IMR-90 (cell line): ENCODE data around the gene HOXD9. TPM values are rescaled to one million over a fixed set of nuclear protein-coding genes. Genes with fewer than 3 reads are reported as not detected.

ENCODE experiments used
- ATAC-seq: fragments of 200-7000 bp; cut with Tn5 transposase; 2 replicates; pipeline ENCODE4 v1.9.1; 2020; ENCODE audit warnings: low read depth, mild to moderate bottlenecking, moderate library complexity
- BruUV-seq: library from RNA; stranded (reverse); fragments of 400-500 nt; replicated peaks from 2 replicates; lab custom pipeline; 2021; lab: Mats Ljungman, UMichigan
- CTCF ChIA-PET: fragments of 300-600 bp; formaldehyde crosslinking; extraction: SDS; loops from one replicate; lab custom pipeline; 2021; ENCODE audit warnings: antibody characterized with exemption; lab: Yijun Ruan, JAX
- POLR2A ChIA-PET: fragments of 300-600 bp; sonication (Branson Sonifier 250); formaldehyde crosslinking; loops from one replicate; lab custom pipeline; 2022; ENCODE audit warnings: antibody characterized with exemption; ENCODE audit not compliant: unreplicated experiment; lab: Charles Lee
- DNase-seq: peaks from one replicate; pipeline ENCODE4 v3.0.0; 2013
- H2AFZ ChIP-seq: replicated peaks from 2 replicates; pipeline ENCODE3; 2013; ENCODE audit warnings: low read length, mild to moderate bottlenecking; ENCODE audit not compliant: poor library complexity
- H2AK5ac ChIP-seq: 2 replicates; pipeline ENCODE4 v1.6.1; 2013; ENCODE audit warnings: low read depth, low read length, inconsistent platforms
- H2AK9ac ChIP-seq: replicated peaks from 2 replicates; pipeline ENCODE3; 2013; ENCODE audit warnings: mild to moderate bottlenecking, low read depth, low read length, moderate library complexity; ENCODE audit not compliant: poor library complexity
- H2BK120ac ChIP-seq: 2 replicates; pipeline ENCODE4 v1.6.1; 2013; ENCODE audit warnings: low read depth, low read length, inconsistent platforms
- H2BK15ac ChIP-seq: 3 replicates; pipeline ENCODE4 v1.6.1; 2013; ENCODE audit warnings: low read depth, low read length, inconsistent platforms
- H2BK20ac ChIP-seq: 2 replicates; pipeline ENCODE4 v1.6.1; 2013; ENCODE audit warnings: low read depth, mild to moderate bottlenecking, inconsistent platforms, low read length, moderate library complexity
- H2BK5ac ChIP-seq: 2 replicates; pipeline ENCODE4 v1.6.1; 2013; ENCODE audit warnings: mild to moderate bottlenecking, low read depth, low read length, inconsistent platforms; ENCODE audit not compliant: poor library complexity, severe bottlenecking
- H3K14ac ChIP-seq: replicated peaks from 2 replicates; pipeline ENCODE4 v1.6.1; 2013; ENCODE audit warnings: low read depth, low read length, inconsistent platforms
- H3K18ac ChIP-seq: 2 replicates; pipeline ENCODE4 v1.6.1; 2013; ENCODE audit warnings: low read depth, low read length, control low read depth
- H3K23ac ChIP-seq: 2 replicates; pipeline ENCODE4 v1.6.1; 2013; ENCODE audit warnings: low read depth, low read length, inconsistent platforms
- H3K27ac ChIP-seq: 2 replicates; pipeline ENCODE4 v1.5.1; 2013; ENCODE audit warnings: mild to moderate bottlenecking, control low read depth, low read length; ENCODE audit not compliant: insufficient read depth
- H3K27me3 ChIP-seq: 2 replicates; pipeline ENCODE4 v1.6.1; 2013; ENCODE audit warnings: low read length; ENCODE audit not compliant: control insufficient read depth, insufficient read depth
- H3K36me3 ChIP-seq: 2 replicates; pipeline ENCODE4 v1.6.1; 2013; ENCODE audit warnings: low read length, mixed read lengths; ENCODE audit not compliant: control insufficient read depth, insufficient read depth
- H3K4ac ChIP-seq: 2 replicates; pipeline ENCODE4 v1.6.1; 2013; ENCODE audit warnings: low read depth, low read length, inconsistent platforms
- H3K4me1 ChIP-seq: 2 replicates; pipeline ENCODE4 v1.6.1; 2013; ENCODE audit warnings: low read length, mixed read lengths; ENCODE audit not compliant: control insufficient read depth, insufficient read depth
- H3K4me2 ChIP-seq: 2 replicates; pipeline ENCODE4 v1.6.1; 2013; ENCODE audit warnings: low read depth, mild to moderate bottlenecking, control low read depth, low read length, moderate library complexity
- H3K4me3 ChIP-seq: 2 replicates; pipeline ENCODE4 v1.5.1; 2013; ENCODE audit warnings: low read depth, mild to moderate bottlenecking, control low read depth, low read length, moderate library complexity; ENCODE audit not compliant: insufficient read depth
- H3K56ac ChIP-seq: 2 replicates; pipeline ENCODE4 v1.6.1; 2013; ENCODE audit warnings: low read length, inconsistent platforms; ENCODE audit not compliant: insufficient read depth; ENCODE audit errors: extremely low read depth
- H3K79me1 ChIP-seq, 2 experiments: 2 replicates each; pipeline ENCODE4 v1.6.1; 2013; ENCODE audit warnings: low read length in 2 of 2, inconsistent platforms in 1 of 2, low read depth in 1 of 2
- H3K9ac ChIP-seq: 2 replicates; pipeline ENCODE4 v1.6.1; 2013; ENCODE audit warnings: low read depth, low read length, control low read depth
- H3K9me1 ChIP-seq: 2 replicates; pipeline ENCODE4 v1.6.1; 2013; ENCODE audit warnings: low read length, inconsistent platforms; ENCODE audit not compliant: insufficient read depth
- H3K9me3 ChIP-seq: 2 replicates; pipeline ENCODE4 v1.6.1; 2013; ENCODE audit warnings: low read length; ENCODE audit not compliant: control insufficient read depth, insufficient read depth
- H4K20me1 ChIP-seq: 2 replicates; pipeline ENCODE4 v1.6.1; 2013; ENCODE audit warnings: low read length, inconsistent platforms; ENCODE audit not compliant: insufficient read depth
- H4K5ac ChIP-seq: 2 replicates; pipeline ENCODE4 v1.6.1; 2013; ENCODE audit warnings: mild to moderate bottlenecking, low read depth, low read length, control low read depth
- H4K8ac ChIP-seq, 2 experiments: 2 replicates each; pipeline ENCODE4 v1.6.1; 2013; ENCODE audit warnings: low read depth in 2 of 2, low read length in 2 of 2, control low read depth in 1 of 2, inconsistent platforms in 1 of 2
- H4K91ac ChIP-seq: 2 replicates; pipeline ENCODE4 v1.6.1; 2013; ENCODE audit warnings: low read depth, low read length, inconsistent platforms; ENCODE audit not compliant: insufficient read depth
- CEBPB ChIP-seq: IDR thresholded peaks from 2 replicates; pipeline ENCODE4 v1.6.1; 2012; ENCODE audit warnings: low read depth, low read length, improper control_type of control experiment
- CHD1 ChIP-seq: IDR thresholded peaks from 2 replicates; pipeline ENCODE4 v1.6.1; 2012; ENCODE audit warnings: low read depth, low read length, improper control_type of control experiment
- CTCF ChIP-seq: conservative IDR thresholded peaks from 2 replicates; pipeline ENCODE4 v1.5.1; 2012; ENCODE audit warnings: mild to moderate bottlenecking, low read depth, low read length, improper control_type of control experiment
- MAFK ChIP-seq: IDR thresholded peaks from 2 replicates; pipeline ENCODE4 v1.6.1; 2012; ENCODE audit warnings: low read depth, low read length, improper control_type of control experiment
- POLR2A ChIP-seq: IDR thresholded peaks from 2 replicates; pipeline ENCODE4 v1.6.1; 2012; ENCODE audit warnings: mild to moderate bottlenecking, low read depth, low read length
- RAD21 ChIP-seq: IDR thresholded peaks from 2 replicates; pipeline ENCODE4 v1.6.1; 2012; ENCODE audit warnings: low read length, improper control_type of control experiment
- RCOR1 ChIP-seq: IDR thresholded peaks from 2 replicates; pipeline ENCODE4 v1.6.1; 2012; ENCODE audit warnings: mild to moderate bottlenecking, low read length, improper control_type of control experiment; ENCODE audit not compliant: insufficient replicate concordance
- WGBS, 2 experiments: methylation state at CpG; one replicate each; pipeline versions ENCODE4 v1.1.5 to v1.1.7; 2013; ENCODE audit warnings: missing lambda C conversion rate in 2 of 2; ENCODE audit not compliant: insufficient read length in 1 of 2; ENCODE audit errors: extremely low coverage in 2 of 2; 5-methylcytosine and 5-hydroxymethylcytosine counted together
- dilution Hi-C: fragments of 300-500 bp; cut with HindIII; formaldehyde crosslinking; loops from one replicate; pipeline ENCODE4 v1.14.3; 2018; ENCODE audit warnings: low sequenced_read_pairs; ENCODE audit not compliant: unreplicated experiment
- in situ Hi-C: fragments of 300-500 bp; cut with MboI; formaldehyde crosslinking; loops from 3 replicates; pipeline ENCODE4 v1.14.3; 2019; ENCODE audit warnings: low sequenced_read_pairs, inconsistent platforms, mixed read lengths
- intact Hi-C: fragments of 100-400 bp; cut with micrococcal nuclease; formaldehyde crosslinking; loops from 2 replicates; pipeline ENCODE4 v1.10.0; 2022
- polyA plus RNA-seq, 3 experiments: library from polyadenylated mRNA; depleted of rRNA; stranded (reverse); fragments of >200 nt; gene quantifications; 2 replicates each; pipeline ENCODE4 v1.2.3, GENCODE V29; 2012; ENCODE audit warnings: low replicate concordance in 1 of 3
- total RNA-seq: library from RNA; depleted of rRNA; stranded (reverse); fragments of >200 nt; gene quantifications from 2 replicates; pipeline ENCODE4 v1.2.3, GENCODE V29; 2012
- TF ChIP-seq, protein P1 (sequence below): fragments of 150-350 bp; IDR thresholded peaks from 2 replicates; pipeline ENCODE4 v1.6.1; 2016; ENCODE audit warnings: low read depth, mild to moderate bottlenecking, low read length, moderate library complexity, borderline replicate concordance

The HOXD9 gene
- total and polyA plus RNA-seq, 2 of the 4 experiments (the other 2 are of a cell fraction) = not detected

GRCh38 chr2:176085120-176085788 lies 37.3 kb upstream of the HOXD9 start:
- Histone ChIP-seq H2AFZ (no peak overlapping the region), H2BK5ac (no peak overlapping the region), H4K8ac (no peak overlapping the region), H3K14ac (no peak overlapping the region), H3K27me3 (peaks cover 91% of the 10 kb centered on the region), H3K4me1 (peaks cover 1% of the 10 kb centered on the region), H3K27ac (no peak overlapping the region), H3K23ac (no peak overlapping the region), H2AK5ac (no peak overlapping the region), H4K5ac (no peak overlapping the region), H3K9ac (no peak overlapping the region), H2BK15ac (no peak overlapping the region), H2BK20ac (no peak overlapping the region), H2BK120ac (no peak overlapping the region), H3K18ac (no peak overlapping the region), H3K9me1 (no peaks in the 10 kb centered on the region), H4K91ac (no peak overlapping the region), H4K20me1 (peaks cover 3% of the 10 kb centered on the region; the same call in 1 of the 2 replicates), H2AK9ac (no peak overlapping the region), H3K79me1 (no peaks in the 10 kb centered on the region), H3K4me3 (no peak overlapping the region), H3K4ac (no peak overlapping the region), H3K9me3 (peaks cover 26% of the 10 kb centered on the region), H3K4me2 (no peak overlapping the region), H3K36me3 (no peaks in the 10 kb centered on the region), H3K56ac (no peak overlapping the region)
- BruUV-seq = no TSS peak
- DNase-seq = no peak
- WGBS, 2 experiments = 4% methylated on average over 9 of the region's 40 CpGs; no CpG with 5 or more reads in 1 of the 2 experiments
- POLR2A ChIA-PET = no interaction called here
- intact Hi-C loops = no loop called here
- CTCF ChIA-PET = interaction anchor here (0.5 to 1.0 kb wide), 2 partner anchors 395 to 552 kb away, joined by 4 to 8 read pairs; no protein-coding TSS in a partner anchor
- in situ Hi-C loops = loop anchor here (25.0 kb wide), 2 partner anchors 1048 to 1348 kb away; no protein-coding TSS in a partner anchor
- TF ChIP-seq MAFK = no peak
- no peak for TF ChIP-seq CHD1
- TF ChIP-seq CTCF = no peak
- no peak for TF ChIP-seq CEBPB
- TF ChIP-seq RCOR1 = no peak
- TF ChIP-seq POLR2A = no peak
- TF ChIP-seq RAD21 = no peak
- TF ChIP-seq, protein P1, sequence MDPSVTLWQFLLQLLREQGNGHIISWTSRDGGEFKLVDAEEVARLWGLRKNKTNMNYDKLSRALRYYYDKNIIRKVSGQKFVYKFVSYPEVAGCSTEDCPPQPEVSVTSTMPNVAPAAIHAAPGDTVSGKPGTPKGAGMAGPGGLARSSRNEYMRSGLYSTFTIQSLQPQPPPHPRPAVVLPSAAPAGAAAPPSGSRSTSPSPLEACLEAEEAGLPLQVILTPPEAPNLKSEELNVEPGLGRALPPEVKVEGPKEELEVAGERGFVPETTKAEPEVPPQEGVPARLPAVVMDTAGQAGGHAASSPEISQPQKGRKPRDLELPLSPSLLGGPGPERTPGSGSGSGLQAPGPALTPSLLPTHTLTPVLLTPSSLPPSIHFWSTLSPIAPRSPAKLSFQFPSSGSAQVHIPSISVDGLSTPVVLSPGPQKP = no peak
- no peak for ATAC-seq
- dilution Hi-C loops = no loop called here
